ENCODE measurements around the gene SRGAP3. TPM values are rescaled to one million over a fixed set of nuclear protein-coding genes. Genes with fewer than 3 reads are reported as not detected.

Gene SRGAP3
- total and polyA plus RNA-seq, 10 of the 15 experiments (the other 5 are each of a cell fraction or from before 2014, with no cell fraction given) = 0.32 to 1.7 (median 0.99) TPM

DNA sequence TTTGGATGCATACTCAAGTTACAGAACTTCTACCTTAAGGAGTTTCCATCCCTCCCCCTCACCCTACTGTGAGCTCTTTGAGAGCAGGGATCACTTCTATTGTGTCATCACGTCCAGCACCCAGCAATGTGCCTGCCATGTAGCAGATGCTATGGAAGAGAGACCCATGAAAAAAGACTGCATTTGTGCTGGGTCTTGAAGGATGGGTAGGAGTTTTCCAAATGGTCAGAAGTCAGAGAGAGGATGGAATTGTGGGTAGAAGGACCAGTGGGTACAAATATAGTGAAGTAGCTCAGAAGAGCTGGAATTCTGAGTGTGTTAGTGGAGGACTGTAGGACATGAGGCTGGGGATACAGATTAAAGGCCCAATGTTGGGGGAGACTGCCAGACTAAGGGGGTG lies 141.7 kb downstream of the SRGAP3 start:
- ChIA-PET SMC1A (ENCODE audit: uncharacterized antibody, unreplicated experiment) (no interaction called here), POLR2A (no interaction called here), CTCF (no interaction called here), RAD21 (ENCODE audit: unreplicated experiment) (no interaction called here)
- H4K20me1 ChIP-seq (ENCODE audit: control insufficient read depth, insufficient read depth) = no peaks in the 10 kb centered on the region
- intact Hi-C loops (cut with micrococcal nuclease; ENCODE audit: unreplicated experiment) (no loop called here), in situ Hi-C loops (cut with MboI) (no loop called here)
- H3K9me3 ChIP-seq (replicated peaks; ENCODE audit: control insufficient read depth, insufficient read depth, low read length) = no peaks in the 10 kb centered on the region
- no peaks in the 10 kb centered on the region for H3K36me3 ChIP-seq (ENCODE audit: control insufficient read depth in 2 of 2, insufficient read depth in 2 of 2, low read length in 1 of 2)
- H3K27ac ChIP-seq (ENCODE audit: control insufficient read depth, insufficient read depth) = no peak overlapping the region
- no peak for FAIRE-seq
- WGBS (ENCODE audit: insufficient coverage, insufficient replicate concordance, low lambda C conversion rate, missing lambda C conversion rate) = 0% methylated on average over 1 of the region's 1 CpG
- no peak overlapping the region for H3K9ac ChIP-seq (ENCODE audit: control insufficient read depth, insufficient read depth, low read length)
- ATAC-seq = no peak
- no peak for DNase-seq (ENCODE audit: low read depth, low spot score)
- H3K4me2 ChIP-seq (ENCODE audit: control insufficient read depth, insufficient read depth) = no peak overlapping the region
- TF ChIP-seq TAF1 (IDR thresholded peaks at IDR 0.05; ENCODE audit: borderline replicate concordance, low read depth, low read length) = no peak
- TF ChIP-seq, protein P1, sequence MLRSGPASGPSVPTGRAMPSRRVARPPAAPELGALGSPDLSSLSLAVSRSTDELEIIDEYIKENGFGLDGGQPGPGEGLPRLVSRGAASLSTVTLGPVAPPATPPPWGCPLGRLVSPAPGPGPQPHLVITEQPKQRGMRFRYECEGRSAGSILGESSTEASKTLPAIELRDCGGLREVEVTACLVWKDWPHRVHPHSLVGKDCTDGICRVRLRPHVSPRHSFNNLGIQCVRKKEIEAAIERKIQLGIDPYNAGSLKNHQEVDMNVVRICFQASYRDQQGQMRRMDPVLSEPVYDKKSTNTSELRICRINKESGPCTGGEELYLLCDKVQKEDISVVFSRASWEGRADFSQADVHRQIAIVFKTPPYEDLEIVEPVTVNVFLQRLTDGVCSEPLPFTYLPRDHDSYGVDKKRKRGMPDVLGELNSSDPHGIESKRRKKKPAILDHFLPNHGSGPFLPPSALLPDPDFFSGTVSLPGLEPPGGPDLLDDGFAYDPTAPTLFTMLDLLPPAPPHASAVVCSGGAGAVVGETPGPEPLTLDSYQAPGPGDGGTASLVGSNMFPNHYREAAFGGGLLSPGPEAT (IDR thresholded peaks at IDR 0.05; ENCODE audit: low read depth) = no peak
- no peak for TF ChIP-seq PAX8 (IDR thresholded peaks at IDR 0.05)
- no peak for TF ChIP-seq SIX5 (IDR thresholded peaks at IDR 0.05; ENCODE audit: low read depth, low read length, severe bottlenecking)
- TF ChIP-seq NR2C2 (IDR thresholded peaks at IDR 0.05; ENCODE audit: borderline replicate concordance, control insufficient read depth, insufficient read length, low read depth) = no peak
- TF ChIP-seq, protein P2, sequence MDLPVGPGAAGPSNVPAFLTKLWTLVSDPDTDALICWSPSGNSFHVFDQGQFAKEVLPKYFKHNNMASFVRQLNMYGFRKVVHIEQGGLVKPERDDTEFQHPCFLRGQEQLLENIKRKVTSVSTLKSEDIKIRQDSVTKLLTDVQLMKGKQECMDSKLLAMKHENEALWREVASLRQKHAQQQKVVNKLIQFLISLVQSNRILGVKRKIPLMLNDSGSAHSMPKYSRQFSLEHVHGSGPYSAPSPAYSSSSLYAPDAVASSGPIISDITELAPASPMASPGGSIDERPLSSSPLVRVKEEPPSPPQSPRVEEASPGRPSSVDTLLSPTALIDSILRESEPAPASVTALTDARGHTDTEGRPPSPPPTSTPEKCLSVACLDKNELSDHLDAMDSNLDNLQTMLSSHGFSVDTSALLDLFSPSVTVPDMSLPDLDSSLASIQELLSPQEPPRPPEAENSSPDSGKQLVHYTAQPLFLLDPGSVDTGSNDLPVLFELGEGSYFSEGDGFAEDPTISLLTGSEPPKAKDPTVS (IDR thresholded peaks at IDR 0.05; ENCODE audit: low read depth, low read length) = no peak
- TF ChIP-seq POLR2A (IDR thresholded peaks at IDR 0.05; ENCODE audit: low read depth, low read length) = no peak
- TF ChIP-seq KLF5 (IDR thresholded peaks at IDR 0.05; ENCODE audit: partially characterized antibody) = no peak
- TF ChIP-seq CEBPB (IDR thresholded peaks at IDR 0.05; ENCODE audit: borderline replicate concordance in 1 of 2, low read depth in 2 of 2, low read length in 2 of 2) = no peak
- TF ChIP-seq SREBF1 (IDR thresholded peaks at IDR 0.05; ENCODE audit: low read length) = no peak
- TF ChIP-seq, protein P3, sequence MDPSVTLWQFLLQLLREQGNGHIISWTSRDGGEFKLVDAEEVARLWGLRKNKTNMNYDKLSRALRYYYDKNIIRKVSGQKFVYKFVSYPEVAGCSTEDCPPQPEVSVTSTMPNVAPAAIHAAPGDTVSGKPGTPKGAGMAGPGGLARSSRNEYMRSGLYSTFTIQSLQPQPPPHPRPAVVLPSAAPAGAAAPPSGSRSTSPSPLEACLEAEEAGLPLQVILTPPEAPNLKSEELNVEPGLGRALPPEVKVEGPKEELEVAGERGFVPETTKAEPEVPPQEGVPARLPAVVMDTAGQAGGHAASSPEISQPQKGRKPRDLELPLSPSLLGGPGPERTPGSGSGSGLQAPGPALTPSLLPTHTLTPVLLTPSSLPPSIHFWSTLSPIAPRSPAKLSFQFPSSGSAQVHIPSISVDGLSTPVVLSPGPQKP (IDR thresholded peaks at IDR 0.05; ENCODE audit: low read depth, low read length) = no peak
- no peak for TF ChIP-seq GATAD2B (conservative IDR thresholded peaks at IDR 0.05; ENCODE audit: low read depth)
- no peak for TF ChIP-seq SUZ12 (IDR thresholded peaks at IDR 0.05; ENCODE audit: unreplicated experiment)
- TF ChIP-seq NBN (IDR thresholded peaks at IDR 0.05) = no peak
- no peak for TF ChIP-seq FOXM1 (IDR thresholded peaks at IDR 0.05; ENCODE audit: low read depth, low read length)
- no peak for TF ChIP-seq ZBED1 (IDR thresholded peaks at IDR 0.05; ENCODE audit: borderline replicate concordance)
- no peaks in the 10 kb centered on the region for H3K79me2 ChIP-seq (ENCODE audit: control insufficient read depth, insufficient read depth, low read length)
- H3K4me1 ChIP-seq (ENCODE audit: control insufficient read depth, insufficient read depth, low read length) = no peaks in the 10 kb centered on the region
- no peaks in the 10 kb centered on the region for H3K27me3 ChIP-seq (replicated peaks in 1 of 2; ENCODE audit: control insufficient read depth in 2 of 2, insufficient read depth in 2 of 2, low read length in 1 of 2)
- no peak overlapping the region for H3K4me3 ChIP-seq
- H2AFZ ChIP-seq (ENCODE audit: control insufficient read depth, low read depth, low read length) = no peak overlapping the region
- BruUV-seq (replicated peaks) = no TSS peak
